GM12801 (cell line): ENCODE data around the gene C10orf71.

Experiments
- CTCF ChIP-seq: IDR thresholded peaks from one replicate; pipeline ENCODE4 v1.5.1; 2011; ENCODE audit warnings: control low read depth; ENCODE audit not compliant: insufficient read length; ENCODE audit errors: extremely low read depth

Gene C10orf71

GRCh38 chr10:49309691-49310411, 10.9 kb downstream of the C10orf71 start:
- no peak for TF ChIP-seq CTCF

GRCh38 chr10:49310460-49310859, 11.5 kb downstream of the C10orf71 start:
- no peak for TF ChIP-seq CTCF

GRCh38 chr10:49310901-49311554, 12.1 kb downstream of the C10orf71 start:
- TF ChIP-seq CTCF = no peak

GRCh38 chr10:49311555-49312236, 12.7 kb downstream of the C10orf71 start:
- no peak for TF ChIP-seq CTCF

- no peak for TF ChIP-seq CTCF
These were observed 13.4 kb downstream of the C10orf71 start for GRCh38 chr10:49312246-49312869.

GRCh38 chr10:49313501-49314070, 14.6 kb downstream of the C10orf71 start:
- TF ChIP-seq CTCF = no peak

- no peak for TF ChIP-seq CTCF
These were observed 15.8 kb downstream of the C10orf71 start for GRCh38 chr10:49314806-49315205.
